Activated T-cell treated with anti-CD3 and anti-CD28 coated beads, Interleukin-2, amount 50 U/mL, for 72 hours (primary cell): ENCODE results near the gene LAMC3. TPM values are rescaled to one million over a fixed set of nuclear protein-coding genes. Genes with fewer than 3 reads are reported as not detected.
"Not testable (repeated sequence)": the region's sequence is repeated elsewhere in the genome, so short reads cannot be mapped to it uniquely, and the experiment has no call there.

ENCODE experiments used
- ATAC-seq, 2 donors: fragments of 150-1000 bp; cut with Tn5 transposase; replicated peaks in 1 of 2; 2 replicates each; pipeline ENCODE4 v1.10.0; 2021; ENCODE audit warnings: moderate library complexity in 2 of 2, mild to moderate bottlenecking in 1 of 2
- DNase-seq, 2 donors: peaks; one replicate each; pipeline ENCODE4 v3.0.0; 2021 to 2022; ENCODE audit warnings: mixed read lengths in 1 of 2
- H3K27ac Mint-ChIP-seq: one replicate; pipeline ENCODE4 v1.8.0; 2022; ENCODE audit warnings: mild to moderate bottlenecking, moderate library complexity, mixed read lengths
- H3K27me3 Mint-ChIP-seq: one replicate; pipeline ENCODE4 v1.8.0; 2022; ENCODE audit warnings: low read depth, mixed read lengths
- H3K36me3 Mint-ChIP-seq, 2 donors: one replicate each; pipeline ENCODE4 v1.8.0; 2022; ENCODE audit warnings: mixed read lengths in 2 of 2, mild to moderate bottlenecking in 1 of 2; ENCODE audit not compliant: insufficient read depth in 2 of 2
- H3K4me1 Mint-ChIP-seq: one replicate; pipeline ENCODE4 v1.8.0; 2022; ENCODE audit warnings: low read depth, mixed read lengths
- H3K4me3 Mint-ChIP-seq, 2 donors: one replicate each; pipeline ENCODE4 v1.8.0; 2022; ENCODE audit warnings: mild to moderate bottlenecking in 2 of 2, mixed read lengths in 2 of 2, moderate library complexity in 2 of 2
- H3K9me3 Mint-ChIP-seq, 2 donors: one replicate each; pipeline ENCODE4 v1.8.0; 2022; ENCODE audit warnings: mixed read lengths in 2 of 2
- total RNA-seq, 2 donors: library from RNA; stranded (reverse); gene quantifications; one replicate each; pipeline ENCODE4 v1.2.3, GENCODE V29; 2022

Gene LAMC3
- total RNA-seq, 2 donors from 2014 or later, result 0.65 to 0.74 TPM

GRCh38 chr9:131097948-131098278 lies 88.9 kb downstream of the LAMC3 start:
- no peak overlapping the region for H3K27ac Mint-ChIP-seq
- peaks cover 32% of the 10 kb centered on the region for H3K27me3 Mint-ChIP-seq
- no peaks in the 10 kb centered on the region for H3K9me3 Mint-ChIP-seq
- no peaks in the 10 kb centered on the region for H3K36me3 Mint-ChIP-seq
- H3K4me3 Mint-ChIP-seq, result no peak overlapping the region
- H3K4me1 Mint-ChIP-seq, result peaks cover 11% of the 10 kb centered on the region
- DNase-seq (no peak), ATAC-seq (no peak)

GRCh38 chr9:131098391-131099101 lies 89.6 kb downstream of the LAMC3 start:
- Mint-ChIP-seq H3K36me3 (no peaks in the 10 kb centered on the region), H3K9me3 (no peaks in the 10 kb centered on the region), H3K4me1 (peaks cover 11% of the 10 kb centered on the region), H3K4me3 (no peak overlapping the region), H3K27me3 (peaks cover 32% of the 10 kb centered on the region), H3K27ac (no peak overlapping the region)
- DNase-seq (no peak), ATAC-seq (no peak)

- Mint-ChIP-seq H3K4me1 (peaks cover 11% of the 10 kb centered on the region), H3K4me3 (no peak overlapping the region), H3K27ac (no peak overlapping the region), H3K27me3 (peaks cover 28% of the 10 kb centered on the region), H3K36me3 (no peaks in the 10 kb centered on the region), H3K9me3 (no peaks in the 10 kb centered on the region)
- DNase-seq (no peak), ATAC-seq (no peak)
Observed at GRCh38 chr9:131099102-131099606, 90.2 kb downstream of the LAMC3 start.

- not testable (repeated sequence) for H3K9me3 Mint-ChIP-seq, H3K4me3 Mint-ChIP-seq, H3K36me3 Mint-ChIP-seq, DNase-seq, H3K27ac Mint-ChIP-seq, ATAC-seq
- H3K27me3 Mint-ChIP-seq, result peaks cover 21% of the 10 kb centered on the region
- H3K4me1 Mint-ChIP-seq, result peaks cover 11% of the 10 kb centered on the region
Observed at GRCh38 chr9:131099845-131100244, 90.9 kb downstream of the LAMC3 start.

GRCh38 chr9:131100445-131100844 lies 91.5 kb downstream of the LAMC3 start:
- DNase-seq (no peak), ATAC-seq (no peak)
- H3K9me3 Mint-ChIP-seq, result no peaks in the 10 kb centered on the region
- H3K36me3 Mint-ChIP-seq, result no peaks in the 10 kb centered on the region
- peaks cover 15% of the 10 kb centered on the region for H3K27me3 Mint-ChIP-seq
- H3K4me3 Mint-ChIP-seq, result no peak overlapping the region
- H3K27ac Mint-ChIP-seq, result no peak overlapping the region
- peaks cover 11% of the 10 kb centered on the region for H3K4me1 Mint-ChIP-seq

DNA sequence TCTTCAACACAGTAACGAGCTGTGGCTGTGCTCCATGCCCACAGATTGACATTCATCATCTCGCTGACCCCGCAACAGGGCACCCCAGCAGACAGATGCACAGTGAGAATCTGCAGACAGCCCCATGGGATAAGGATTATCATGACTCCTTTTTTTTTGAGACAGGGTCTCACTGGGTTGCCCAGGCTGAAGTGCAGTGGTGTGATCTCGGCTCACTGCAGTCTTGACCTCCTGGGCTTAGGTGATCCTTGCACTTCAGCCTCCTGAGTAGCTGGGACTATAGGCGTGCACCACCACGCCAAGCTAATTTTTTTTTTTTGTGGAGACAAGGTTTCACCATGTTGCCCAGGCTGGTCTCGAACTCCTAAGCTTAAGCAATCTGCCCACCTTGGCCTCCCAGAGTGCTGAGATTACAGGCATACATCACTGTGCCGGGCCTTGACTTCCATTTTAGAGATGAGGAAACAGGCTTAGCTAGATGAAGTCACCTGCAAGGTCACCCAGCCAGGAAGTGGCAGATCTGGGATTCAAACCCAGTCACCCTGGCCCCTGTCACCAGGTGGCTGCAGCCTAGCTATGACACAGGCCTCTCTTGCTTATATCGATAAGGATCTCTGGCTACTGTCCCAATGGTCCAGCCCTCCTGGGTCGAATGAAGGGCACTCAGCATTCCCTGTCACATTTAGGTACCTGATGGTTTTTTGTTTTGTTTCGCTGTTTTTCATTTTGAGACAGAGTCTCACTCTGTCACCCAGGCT lies 92.4 kb downstream of the LAMC3 start:
- Mint-ChIP-seq H3K4me3 (no peak overlapping the region), H3K27me3 (peaks cover 8% of the 10 kb centered on the region)

DNA sequence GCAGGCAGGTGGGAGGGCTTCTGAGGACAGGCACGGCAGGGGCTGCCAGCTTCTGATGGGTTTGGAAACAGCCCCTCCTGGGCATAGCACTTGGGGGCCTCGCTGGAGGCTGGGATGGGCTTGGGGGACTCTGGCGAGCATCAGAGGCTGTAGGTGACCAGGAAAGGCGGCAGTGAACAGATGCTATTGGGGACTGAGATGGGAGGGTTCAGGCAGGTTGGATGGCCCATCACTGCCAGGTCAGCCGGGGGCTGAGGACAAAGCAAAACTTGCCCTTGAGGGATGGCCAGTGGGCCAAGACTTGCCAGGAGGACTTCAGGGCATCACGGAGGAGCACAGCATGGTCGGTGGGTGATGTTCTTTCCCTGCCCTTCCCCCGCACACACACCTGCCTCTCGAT lies 94.0 kb downstream of the LAMC3 start:
- H3K4me1 Mint-ChIP-seq, result no peaks in the 10 kb centered on the region
- no peak overlapping the region for H3K4me3 Mint-ChIP-seq
- ATAC-seq, result no peak
- no peaks in the 10 kb centered on the region for H3K9me3 Mint-ChIP-seq
- no peak overlapping the region for H3K27ac Mint-ChIP-seq
- DNase-seq, result no peak
- H3K27me3 Mint-ChIP-seq, result no peaks in the 10 kb centered on the region
- no peaks in the 10 kb centered on the region for H3K36me3 Mint-ChIP-seq

More for the DNA sequence above, 92.4 kb downstream of the LAMC3 start:
- Mint-ChIP-seq H3K27ac (no peak overlapping the region), H3K9me3 (no peaks in the 10 kb centered on the region), H3K4me1 (peaks cover 5% of the 10 kb centered on the region), H3K36me3 (no peaks in the 10 kb centered on the region)
- DNase-seq (no peak), ATAC-seq (no peak)

GRCh38 chr9:131103535-131103934 lies 94.6 kb downstream of the LAMC3 start:
- DNase-seq (no peak), ATAC-seq (no peak)
- no peak overlapping the region for H3K27ac Mint-ChIP-seq
- no peak overlapping the region for H3K4me3 Mint-ChIP-seq
- no peaks in the 10 kb centered on the region for H3K4me1 Mint-ChIP-seq
- no peaks in the 10 kb centered on the region for H3K9me3 Mint-ChIP-seq
- no peaks in the 10 kb centered on the region for H3K36me3 Mint-ChIP-seq
- no peaks in the 10 kb centered on the region for H3K27me3 Mint-ChIP-seq

DNA sequence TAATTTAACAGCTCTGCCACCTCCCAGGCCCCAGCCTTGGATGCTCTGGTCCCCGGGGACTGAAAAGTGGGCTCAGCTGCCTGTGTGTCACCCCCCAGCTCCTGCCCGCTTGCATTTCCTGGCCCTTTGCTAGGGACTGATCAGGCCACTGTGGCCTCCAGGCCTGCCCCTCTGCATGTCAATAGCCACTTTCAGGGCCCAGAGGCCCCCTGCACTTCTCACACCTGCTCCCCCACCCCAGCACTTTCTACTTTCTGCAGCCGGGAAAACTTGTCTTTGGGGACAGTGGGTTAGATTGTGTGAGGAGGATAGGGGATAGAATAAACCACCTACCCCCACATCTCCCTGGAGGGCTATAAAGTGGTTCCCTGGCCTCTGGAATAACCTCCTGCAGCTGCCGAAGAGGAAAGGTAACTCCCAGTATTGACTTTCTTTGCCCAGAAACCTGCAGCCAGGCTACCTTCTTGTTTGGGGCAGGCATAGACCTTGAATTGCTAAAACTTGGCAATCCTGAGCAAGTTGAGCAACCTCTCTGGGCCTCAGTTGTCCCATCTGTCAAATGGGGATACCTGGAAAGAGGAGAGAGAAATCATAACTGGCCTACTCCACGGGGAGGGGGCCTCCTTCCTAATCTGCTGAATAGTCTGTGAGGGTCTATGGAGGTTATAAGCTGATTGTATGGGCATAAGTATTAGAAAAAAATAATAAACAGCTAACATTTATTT lies 95.2 kb downstream of the LAMC3 start:
- no peaks in the 10 kb centered on the region for H3K9me3 Mint-ChIP-seq
- no peaks in the 10 kb centered on the region for H3K4me1 Mint-ChIP-seq
- DNase-seq, result no peak
- no peak overlapping the region for H3K27ac Mint-ChIP-seq
- ATAC-seq, result no peak
- no peaks in the 10 kb centered on the region for H3K27me3 Mint-ChIP-seq
- H3K36me3 Mint-ChIP-seq, result no peaks in the 10 kb centered on the region
- H3K4me3 Mint-ChIP-seq, result no peak overlapping the region

GRCh38 chr9:131105952-131106351 lies 97.0 kb downstream of the LAMC3 start:
- DNase-seq (no peak), ATAC-seq (no peak)
- H3K4me3 Mint-ChIP-seq, result no peak overlapping the region
- H3K4me1 Mint-ChIP-seq, result no peaks in the 10 kb centered on the region
- H3K36me3 Mint-ChIP-seq, result no peaks in the 10 kb centered on the region
- no peak overlapping the region for H3K27ac Mint-ChIP-seq
- no peaks in the 10 kb centered on the region for H3K27me3 Mint-ChIP-seq
- no peaks in the 10 kb centered on the region for H3K9me3 Mint-ChIP-seq

DNA sequence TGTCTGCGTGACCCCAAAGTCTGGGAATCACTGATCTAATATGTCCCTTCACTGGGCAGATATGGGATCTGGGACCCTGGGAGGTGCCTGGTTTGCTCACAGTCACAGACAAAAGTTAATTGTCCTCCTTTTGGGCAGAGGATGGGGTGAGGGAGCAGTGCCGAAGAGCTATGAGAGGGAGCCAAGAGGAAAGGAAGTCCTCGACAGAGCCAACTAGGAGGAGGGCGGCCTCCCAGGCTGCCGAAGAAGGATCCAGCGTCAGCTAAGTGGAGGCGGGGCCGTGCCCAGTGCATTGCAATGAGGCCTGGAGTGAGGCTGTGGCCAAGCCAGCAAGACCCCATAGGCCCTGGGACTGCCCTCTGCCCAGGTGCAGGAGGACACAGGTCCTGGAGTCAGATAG lies 98.8 kb downstream of the LAMC3 start:
- no peak overlapping the region for H3K4me3 Mint-ChIP-seq
- no peak overlapping the region for H3K27ac Mint-ChIP-seq
- no peaks in the 10 kb centered on the region for H3K36me3 Mint-ChIP-seq
- no peaks in the 10 kb centered on the region for H3K9me3 Mint-ChIP-seq
- no peaks in the 10 kb centered on the region for H3K4me1 Mint-ChIP-seq
- ATAC-seq (no peak), DNase-seq (no peak)
- H3K27me3 Mint-ChIP-seq, result no peaks in the 10 kb centered on the region

GRCh38 chr9:131111186-131111853 lies 102.3 kb downstream of the LAMC3 start:
- Mint-ChIP-seq H3K27ac (no peak overlapping the region), H3K27me3 (no peaks in the 10 kb centered on the region), H3K36me3 (no peaks in the 10 kb centered on the region), H3K4me1 (no peaks in the 10 kb centered on the region), H3K9me3 (no peaks in the 10 kb centered on the region), H3K4me3 (no peak overlapping the region)
- no peak for ATAC-seq
- no peak for DNase-seq

GRCh38 chr9:131111854-131112311 lies 102.9 kb downstream of the LAMC3 start:
- DNase-seq (no peak), ATAC-seq (no peak)
- peaks cover 5% of the 10 kb centered on the region for H3K27me3 Mint-ChIP-seq
- no peak overlapping the region for H3K4me3 Mint-ChIP-seq
- H3K4me1 Mint-ChIP-seq, result no peaks in the 10 kb centered on the region
- H3K27ac Mint-ChIP-seq, result no peak overlapping the region
- H3K9me3 Mint-ChIP-seq, result no peaks in the 10 kb centered on the region
- no peaks in the 10 kb centered on the region for H3K36me3 Mint-ChIP-seq
